GM23338 (cell line): ENCODE results near the gene FN1. TPM values are rescaled to one million over a fixed set of nuclear protein-coding genes. Genes with fewer than 3 reads are reported as not detected.

ENCODE experiments used
- ATAC-seq: fragments of 200-7000 bp; cut with Tn5 transposase; 3 replicates; pipeline ENCODE4 v1.9.1; 2020
- DNase-seq: peaks from one replicate; pipeline ENCODE4 v3.0.0-alpha.2; 2015; ENCODE audit warnings: low spot score
- H2AFZ ChIP-seq: fragments of 200-600 bp; sonication (generic); 2 replicates; pipeline ENCODE4 v1.8.0; 2016; ENCODE audit warnings: antibody characterized with exemption, mild to moderate bottlenecking, moderate library complexity
- H3F3A ChIP-seq: fragments of 200-600 bp; sonication (generic); replicated peaks from 2 replicates; pipeline ENCODE4 v1.8.0; 2017; ENCODE audit warnings: antibody characterized with exemption, mixed run types, low read depth
- H3K27ac ChIP-seq: fragments of 200-600 bp; sonication (generic); 2 replicates; pipeline ENCODE4 v1.6.1; 2016; ENCODE audit warnings: low read depth
- H3K27me3 ChIP-seq: fragments of 200-600 bp; sonication (generic); 2 replicates; pipeline ENCODE4 v1.8.0; 2016; ENCODE audit warnings: mild to moderate bottlenecking, mixed run types, moderate library complexity; ENCODE audit not compliant: insufficient read depth
- H3K36me3 ChIP-seq: fragments of 200-600 bp; sonication (generic); 2 replicates; pipeline ENCODE4 v1.8.0; 2016; ENCODE audit warnings: mild to moderate bottlenecking; ENCODE audit not compliant: insufficient read depth
- H3K4me1 ChIP-seq: fragments of 200-600 bp; sonication (generic); 2 replicates; pipeline ENCODE4 v1.8.0; 2016; ENCODE audit warnings: mild to moderate bottlenecking, moderate library complexity; ENCODE audit not compliant: insufficient read depth
- H3K4me2 ChIP-seq: fragments of 200-600 bp; sonication (generic); 2 replicates; pipeline ENCODE4 v1.7.1; 2017; ENCODE audit warnings: mixed run types
- H3K4me3 ChIP-seq: fragments of 200-600 bp; sonication (generic); 2 replicates; pipeline ENCODE4 v1.6.1; 2016; ENCODE audit warnings: mixed run types
- H3K79me2 ChIP-seq: fragments of 200-600 bp; sonication (generic); replicated peaks from 2 replicates; pipeline ENCODE4 v1.8.0; 2017; ENCODE audit warnings: mild to moderate bottlenecking; ENCODE audit not compliant: insufficient read depth
- H3K9me2 ChIP-seq: fragments of 200-600 bp; sonication (generic); 2 replicates; pipeline ENCODE4 v1.8.0; 2017; ENCODE audit not compliant: insufficient read depth
- H4K20me1 ChIP-seq: fragments of 200-600 bp; sonication (generic); replicated peaks from 2 replicates; pipeline ENCODE4 v1.8.0; 2017; ENCODE audit warnings: mild to moderate bottlenecking; ENCODE audit not compliant: insufficient read depth
- H3K27ac Mint-ChIP-seq: 2 replicates; pipeline ENCODE4 v1.8.0; 2020; ENCODE audit warnings: inconsistent platforms, mild to moderate bottlenecking, moderate library complexity, mixed read lengths
- H3K27me3 Mint-ChIP-seq: 3 replicates; pipeline ENCODE4 v1.8.0; 2022; ENCODE audit warnings: low read depth, mild to moderate bottlenecking, moderate library complexity, mixed read lengths, inconsistent platforms; ENCODE audit not compliant: insufficient read depth, poor library complexity
- H3K36me3 Mint-ChIP-seq: 3 replicates; pipeline ENCODE4 v1.8.0; 2021; ENCODE audit warnings: low read depth, mild to moderate bottlenecking, inconsistent platforms, moderate library complexity, mixed read lengths
- H3K4me1 Mint-ChIP-seq: 3 replicates; pipeline ENCODE4 v1.8.0; 2020; ENCODE audit warnings: mild to moderate bottlenecking, inconsistent platforms, mixed read lengths
- H3K4me3 Mint-ChIP-seq: 3 replicates; pipeline ENCODE4 v1.8.0; 2021; ENCODE audit warnings: moderate library complexity, mild to moderate bottlenecking, inconsistent platforms, mixed read lengths
- H3K9me3 Mint-ChIP-seq: 3 replicates; pipeline ENCODE4 v1.8.0; 2020; ENCODE audit warnings: moderate library complexity, mild to moderate bottlenecking, inconsistent platforms, mixed read lengths
- CREB1 ChIP-seq: fragments of 250-450 bp; sonication (Bioruptor Pico); IDR thresholded peaks from 2 replicates; pipeline ENCODE4 v1.5.0; 2020; ENCODE audit warnings: low read depth, mild to moderate bottlenecking, moderate library complexity
- ETS1 ChIP-seq: IDR thresholded peaks from 2 replicates; pipeline ENCODE4 v1.6.1; 2016; ENCODE audit warnings: antibody characterized with exemption
- EZH2 ChIP-seq: fragments of 200-600 bp; sonication (generic); IDR thresholded peaks from one replicate; pipeline ENCODE4 v1.8.0; 2017; ENCODE audit warnings: antibody characterized with exemption, mild to moderate bottlenecking, low read depth; ENCODE audit not compliant: unreplicated experiment
- EZH2phosphoT487 ChIP-seq: fragments of 200-600 bp; sonication (generic); IDR thresholded peaks from one replicate; pipeline ENCODE4 v1.8.1; 2018; ENCODE audit warnings: antibody characterized with exemption; ENCODE audit not compliant: unreplicated experiment
- JUNB ChIP-seq: IDR thresholded peaks from one replicate; pipeline ENCODE4 v1.6.1; 2016; ENCODE audit warnings: antibody characterized with exemption; ENCODE audit not compliant: unreplicated experiment
- NANOG ChIP-seq: IDR thresholded peaks from 2 replicates; pipeline ENCODE4 v1.6.1; 2016; ENCODE audit warnings: antibody characterized with exemption, borderline replicate concordance
- POLR2AphosphoS5 ChIP-seq: IDR thresholded peaks from 2 replicates; pipeline ENCODE4 v1.6.1; 2016; ENCODE audit warnings: antibody characterized with exemption, low read depth
- REST ChIP-seq: IDR thresholded peaks from one replicate; pipeline ENCODE4 v1.6.1; 2018; ENCODE audit warnings: antibody characterized with exemption; ENCODE audit not compliant: unreplicated experiment
- ZNF114 ChIP-seq: fragments of 250-450 bp; sonication (Bioruptor Pico); IDR thresholded peaks from 2 replicates; pipeline ENCODE4 v1.5.0; 2020; ENCODE audit warnings: mild to moderate bottlenecking, moderate library complexity
- ZNF331 ChIP-seq: fragments of 250-450 bp; sonication (Bioruptor Pico); IDR thresholded peaks from 2 replicates; pipeline ENCODE4 v1.5.0; 2020; ENCODE audit warnings: low read depth, mild to moderate bottlenecking, moderate library complexity
- polyA plus RNA-seq: library from polyadenylated mRNA; unstranded; fragments of >200 nt; fragmentation: Nextera tagmentation; extraction: Ambion mirVana; gene quantifications from 2 replicates; pipeline ENCODE4 v1.2.1, GENCODE V29; 2016
- total RNA-seq: library from RNA; depleted of rRNA; stranded (reverse); fragments of >200 nt; shearing (Covaris generic); gene quantifications from 2 replicates; pipeline ENCODE4 v1.2.3, GENCODE V29; 2014
- TF ChIP-seq, protein P1 (sequence below): fragments of 250-450 bp; sonication (Bioruptor Pico); IDR thresholded peaks from 2 replicates; pipeline ENCODE4 v1.5.0; 2020; ENCODE audit warnings: mild to moderate bottlenecking, moderate library complexity

Gene FN1
- total and polyA plus RNA-seq, 2 experiments from 2014 or later: 79.6 to 255 TPM

- Histone ChIP-seq H3K36me3 (peaks cover 27% of the 10 kb centered on the region), H2AFZ (no peak overlapping the region), H3F3A (no peaks in the 10 kb centered on the region; the same call in 1 of the 2 replicates), H3K9me2 (no peaks in the 10 kb centered on the region), H4K20me1 (peaks cover 5% of the 10 kb centered on the region; the same call in 1 of the 2 replicates), H3K4me1 (no peaks in the 10 kb centered on the region), H3K79me2 (no peaks in the 10 kb centered on the region), H3K27ac (no peak overlapping the region), H3K4me2 (no peak overlapping the region), H3K27me3 (no peaks in the 10 kb centered on the region), H3K4me3 (no peak overlapping the region)
- H3K4me1 Mint-ChIP-seq: peaks cover 4% of the 10 kb centered on the region; the same call in 2 of the 3 replicates
- H3K9me3 Mint-ChIP-seq: no peaks in the 10 kb centered on the region
- TF ChIP-seq, protein P1, sequence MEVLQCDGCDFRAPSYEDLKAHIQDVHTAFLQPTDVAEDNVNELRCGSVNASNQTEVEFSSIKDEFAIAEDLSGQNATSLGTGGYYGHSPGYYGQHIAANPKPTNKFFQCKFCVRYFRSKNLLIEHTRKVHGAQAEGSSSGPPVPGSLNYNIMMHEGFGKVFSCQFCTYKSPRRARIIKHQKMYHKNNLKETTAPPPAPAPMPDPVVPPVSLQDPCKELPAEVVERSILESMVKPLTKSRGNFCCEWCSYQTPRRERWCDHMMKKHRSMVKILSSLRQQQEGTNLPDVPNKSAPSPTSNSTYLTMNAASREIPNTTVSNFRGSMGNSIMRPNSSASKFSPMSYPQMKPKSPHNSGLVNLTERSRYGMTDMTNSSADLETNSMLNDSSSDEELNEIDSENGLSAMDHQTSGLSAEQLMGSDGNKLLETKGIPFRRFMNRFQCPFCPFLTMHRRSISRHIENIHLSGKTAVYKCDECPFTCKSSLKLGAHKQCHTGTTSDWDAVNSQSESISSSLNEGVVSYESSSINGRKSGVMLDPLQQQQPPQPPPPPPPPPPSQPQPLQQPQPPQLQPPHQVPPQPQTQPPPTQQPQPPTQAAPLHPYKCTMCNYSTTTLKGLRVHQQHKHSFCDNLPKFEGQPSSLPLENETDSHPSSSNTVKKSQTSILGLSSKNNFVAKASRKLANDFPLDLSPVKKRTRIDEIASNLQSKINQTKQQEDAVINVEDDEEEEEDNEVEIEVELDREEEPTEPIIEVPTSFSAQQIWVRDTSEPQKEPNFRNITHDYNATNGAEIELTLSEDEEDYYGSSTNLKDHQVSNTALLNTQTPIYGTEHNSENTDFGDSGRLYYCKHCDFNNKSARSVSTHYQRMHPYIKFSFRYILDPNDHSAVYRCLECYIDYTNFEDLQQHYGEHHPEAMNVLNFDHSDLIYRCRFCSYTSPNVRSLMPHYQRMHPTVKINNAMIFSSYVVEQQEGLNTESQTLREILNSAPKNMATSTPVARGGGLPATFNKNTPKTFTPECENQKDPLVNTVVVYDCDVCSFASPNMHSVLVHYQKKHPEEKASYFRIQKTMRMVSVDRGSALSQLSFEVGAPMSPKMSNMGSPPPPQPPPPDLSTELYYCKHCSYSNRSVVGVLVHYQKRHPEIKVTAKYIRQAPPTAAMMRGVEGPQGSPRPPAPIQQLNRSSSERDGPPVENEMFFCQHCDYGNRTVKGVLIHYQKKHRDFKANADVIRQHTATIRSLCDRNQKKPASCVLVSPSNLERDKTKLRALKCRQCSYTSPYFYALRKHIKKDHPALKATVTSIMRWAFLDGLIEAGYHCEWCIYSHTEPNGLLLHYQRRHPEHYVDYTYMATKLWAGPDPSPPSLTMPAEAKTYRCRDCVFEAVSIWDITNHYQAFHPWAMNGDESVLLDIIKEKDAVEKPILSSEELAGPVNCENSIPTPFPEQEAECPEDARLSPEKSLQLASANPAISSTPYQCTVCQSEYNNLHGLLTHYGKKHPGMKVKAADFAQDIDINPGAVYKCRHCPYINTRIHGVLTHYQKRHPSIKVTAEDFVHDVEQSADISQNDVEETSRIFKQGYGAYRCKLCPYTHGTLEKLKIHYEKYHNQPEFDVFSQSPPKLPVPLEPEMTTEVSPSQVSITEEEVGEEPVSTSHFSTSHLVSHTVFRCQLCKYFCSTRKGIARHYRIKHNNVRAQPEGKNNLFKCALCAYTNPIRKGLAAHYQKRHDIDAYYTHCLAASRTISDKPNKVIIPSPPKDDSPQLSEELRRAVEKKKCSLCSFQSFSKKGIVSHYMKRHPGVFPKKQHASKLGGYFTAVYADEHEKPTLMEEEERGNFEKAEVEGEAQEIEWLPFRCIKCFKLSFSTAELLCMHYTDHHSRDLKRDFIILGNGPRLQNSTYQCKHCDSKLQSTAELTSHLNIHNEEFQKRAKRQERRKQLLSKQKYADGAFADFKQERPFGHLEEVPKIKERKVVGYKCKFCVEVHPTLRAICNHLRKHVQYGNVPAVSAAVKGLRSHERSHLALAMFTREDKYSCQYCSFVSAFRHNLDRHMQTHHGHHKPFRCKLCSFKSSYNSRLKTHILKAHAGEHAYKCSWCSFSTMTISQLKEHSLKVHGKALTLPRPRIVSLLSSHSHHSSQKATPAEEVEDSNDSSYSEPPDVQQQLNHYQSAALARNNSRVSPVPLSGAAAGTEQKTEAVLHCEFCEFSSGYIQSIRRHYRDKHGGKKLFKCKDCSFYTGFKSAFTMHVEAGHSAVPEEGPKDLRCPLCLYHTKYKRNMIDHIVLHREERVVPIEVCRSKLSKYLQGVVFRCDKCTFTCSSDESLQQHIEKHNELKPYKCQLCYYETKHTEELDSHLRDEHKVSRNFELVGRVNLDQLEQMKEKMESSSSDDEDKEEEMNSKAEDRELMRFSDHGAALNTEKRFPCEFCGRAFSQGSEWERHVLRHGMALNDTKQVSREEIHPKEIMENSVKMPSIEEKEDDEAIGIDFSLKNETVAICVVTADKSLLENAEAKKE (CRISPR knock-in tag): no peak
- TF ChIP-seq POLR2AphosphoS5 (no peak), EZH2phosphoT487 (no peak), JUNB (no peak)
- no peak overlapping the region for H3K27ac Mint-ChIP-seq
- H3K27me3 Mint-ChIP-seq: no peaks in the 10 kb centered on the region
- peaks cover 51% of the 10 kb centered on the region for H3K36me3 Mint-ChIP-seq
- no peak for DNase-seq
- no peak overlapping the region for H3K4me3 Mint-ChIP-seq
- ATAC-seq: no peak
Measured at GRCh38 chr2:215352602-215353001, 83.3 kb downstream of the FN1 start.

- H3K4me3 Mint-ChIP-seq: no peak overlapping the region
- Histone ChIP-seq H3K4me2 (no peak overlapping the region), H3K4me3 (no peak overlapping the region), H3K27ac (no peak overlapping the region), H3F3A (no peaks in the 10 kb centered on the region; the same call in 1 of the 2 replicates), H4K20me1 (peaks cover 11% of the 10 kb centered on the region), H2AFZ (no peak overlapping the region), H3K9me2 (no peaks in the 10 kb centered on the region), H3K36me3 (peaks cover 62% of the 10 kb centered on the region), H3K79me2 (peaks cover 10% of the 10 kb centered on the region), H3K4me1 (no peaks in the 10 kb centered on the region), H3K27me3 (no peaks in the 10 kb centered on the region)
- DNase-seq (no peak), ATAC-seq (no peak)
- no peaks in the 10 kb centered on the region for H3K4me1 Mint-ChIP-seq
- H3K9me3 Mint-ChIP-seq: no peaks in the 10 kb centered on the region
- peaks cover 93% of the 10 kb centered on the region for H3K36me3 Mint-ChIP-seq
- H3K27ac Mint-ChIP-seq: no peak overlapping the region
- H3K27me3 Mint-ChIP-seq: peaks cover 2% of the 10 kb centered on the region
- no peak for TF ChIP-seq EZH2
- TF ChIP-seq REST: no peak
- TF ChIP-seq ZNF114 (CRISPR knock-in tag): no peak
- TF ChIP-seq NANOG: no peak
- no peak for TF ChIP-seq ZNF331
- no peak for TF ChIP-seq ETS1
- no peak for TF ChIP-seq EZH2phosphoT487
- TF ChIP-seq CREB1 (CRISPR knock-in tag): no peak
Measured at GRCh38 chr2:215347878-215348277, 88.0 kb downstream of the FN1 start.
